ENCODE data around the gene NOS3.
A peak's percentile ranks its signal among the peaks of the same experiment; 100 is the strongest.

Gene NOS3

DNA sequence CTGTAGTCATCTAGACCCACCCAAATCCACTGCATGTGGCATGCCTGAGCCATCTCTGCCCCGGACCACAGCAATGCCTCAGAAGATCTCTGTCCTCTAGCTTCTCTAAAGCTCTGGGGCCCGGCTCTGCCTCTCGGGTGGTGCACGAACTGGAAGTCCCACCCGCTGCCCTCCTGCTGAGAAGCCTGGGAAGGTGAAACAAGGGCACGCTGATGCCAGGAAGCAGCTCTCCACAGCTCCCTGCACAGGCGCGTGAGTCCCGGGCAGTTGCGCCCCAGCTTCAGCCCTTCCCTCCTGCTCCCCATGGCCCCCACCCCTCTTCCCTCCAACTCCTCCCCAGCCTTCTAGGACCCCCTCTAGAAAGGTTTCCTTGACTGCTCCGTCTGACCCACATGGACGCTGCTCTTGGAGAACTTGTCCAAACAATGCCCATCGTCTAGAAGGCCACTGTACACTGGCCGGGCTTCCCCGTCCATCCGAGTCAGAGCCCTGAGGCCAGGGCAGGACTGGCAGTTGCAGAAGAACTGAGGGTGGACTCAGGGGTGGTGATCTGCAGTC lies 25.5 kb upstream of the NOS3 start:
- DNase-seq = no peak

DNA sequence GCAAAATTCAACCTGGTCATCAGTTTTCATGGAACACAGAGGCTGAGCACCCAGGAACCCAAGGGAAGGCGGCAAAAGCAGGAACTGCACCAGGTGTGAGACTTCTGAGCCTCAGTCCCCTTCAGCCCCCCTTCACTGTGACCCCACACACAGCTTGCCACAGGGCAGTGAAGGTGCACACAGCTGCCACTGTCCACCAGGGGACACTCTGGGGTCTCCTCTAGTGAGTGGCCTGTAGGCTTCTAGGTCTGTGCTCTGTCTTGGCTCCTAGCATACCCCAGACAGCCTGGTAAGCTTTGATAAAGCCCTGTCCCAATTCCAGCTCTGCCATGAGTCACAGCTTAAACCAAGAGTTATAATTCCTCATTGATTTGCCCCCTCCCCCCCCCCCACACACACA lies 24.8 kb upstream of the NOS3 start:
- no peak for DNase-seq

DNA sequence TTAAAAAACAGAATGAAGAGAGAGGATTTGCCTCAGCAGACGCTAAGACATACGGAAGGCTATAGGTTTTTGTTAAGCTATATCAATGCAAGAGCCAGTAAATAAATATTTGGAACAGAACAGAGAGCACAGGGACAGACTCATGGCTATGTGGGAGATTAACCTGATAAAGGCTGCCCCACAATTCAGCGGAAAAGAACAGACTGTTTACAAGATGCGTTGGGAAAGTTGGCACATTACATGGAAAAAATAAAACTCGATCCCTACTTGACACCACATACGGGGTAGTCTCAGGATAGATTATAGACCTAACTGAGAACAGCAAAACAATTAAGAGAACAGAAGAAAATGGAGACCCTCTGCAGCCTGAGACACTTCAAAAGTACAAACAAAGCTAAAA lies 23.5 kb upstream of the NOS3 start:
- DNase-seq = no peak

DNA sequence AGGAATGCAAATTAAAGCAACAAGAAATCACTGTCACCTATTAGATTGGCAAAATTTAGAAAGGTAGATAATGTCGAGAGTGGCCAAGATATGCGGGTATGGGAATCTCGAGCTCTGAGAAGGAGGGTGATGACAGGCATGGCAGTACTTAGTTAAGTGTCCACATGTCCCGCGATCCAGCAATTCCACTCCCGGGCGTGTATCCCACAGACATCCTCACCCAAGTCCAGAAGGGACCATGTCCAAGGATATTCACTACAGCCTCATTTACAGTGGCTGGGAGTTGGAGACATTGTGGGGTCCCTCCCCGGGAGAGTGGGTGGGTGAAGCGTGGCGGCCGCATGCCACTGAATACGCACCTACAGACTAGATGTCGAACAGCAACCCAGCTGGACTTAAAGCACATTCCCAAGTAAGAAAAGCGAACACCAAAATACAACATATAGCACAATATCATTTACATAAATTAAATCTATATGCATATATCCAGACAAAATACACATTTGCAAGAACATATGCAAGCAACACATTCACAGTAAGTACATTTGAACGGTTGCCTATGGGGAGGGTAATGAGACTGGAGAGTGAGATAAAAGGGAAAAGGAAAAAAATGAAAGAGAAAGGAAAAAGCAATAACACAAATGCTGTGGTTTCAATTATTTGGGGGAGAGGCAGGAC lies 22.6 kb upstream of the NOS3 start:
- no peak for DNase-seq

DNA sequence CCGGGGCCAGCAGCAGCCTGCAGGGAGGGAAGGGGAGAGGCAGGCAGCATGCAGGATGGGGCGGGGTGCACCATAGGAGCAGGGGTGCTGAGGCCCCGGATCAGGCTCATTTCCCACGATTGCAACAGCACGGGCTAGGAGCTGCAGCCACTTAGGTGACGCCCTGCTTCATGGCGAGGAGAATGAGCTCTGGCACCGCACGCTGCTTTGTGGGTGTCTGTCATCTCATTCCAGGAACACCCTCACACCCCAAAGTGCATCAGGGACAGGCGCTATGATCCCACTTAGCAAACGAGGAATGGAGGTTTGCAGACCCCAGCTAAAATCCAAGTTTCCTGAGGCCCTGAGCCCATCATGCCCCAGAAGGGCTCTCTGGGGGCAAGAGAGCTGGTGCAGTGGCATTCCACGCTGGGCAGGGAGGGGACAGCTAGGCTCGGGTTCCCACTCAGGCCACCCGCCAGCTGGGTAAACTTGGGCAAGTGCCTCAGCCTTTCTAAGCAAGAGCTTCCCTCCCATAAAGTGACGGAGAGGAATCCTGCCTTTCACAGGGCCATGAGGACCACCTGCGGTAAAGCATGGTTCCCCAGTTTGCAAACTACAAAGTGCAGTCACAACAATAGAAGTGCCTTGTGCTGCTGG lies 22.0 kb upstream of the NOS3 start:
- no peak for DNase-seq

DNA sequence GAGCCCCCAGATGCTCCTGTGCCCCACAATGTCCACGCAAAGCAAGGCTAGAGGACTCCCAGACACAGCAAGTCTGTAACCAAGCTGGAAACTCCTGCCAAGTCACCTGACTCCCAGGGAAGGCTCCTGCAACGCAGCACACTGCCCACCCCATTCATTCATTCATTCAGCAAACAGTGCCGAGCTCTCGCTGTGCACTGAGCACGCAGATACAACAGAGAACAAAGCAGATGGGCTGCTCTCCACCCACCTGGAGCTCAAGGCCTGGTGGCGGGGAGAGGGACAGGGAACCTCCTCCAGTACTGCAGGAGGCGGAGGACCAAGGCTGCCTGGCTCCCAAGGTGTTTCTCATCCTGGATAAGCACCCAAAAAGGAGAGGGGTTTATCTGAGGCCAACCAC lies 21.3 kb upstream of the NOS3 start:
- no peak for DNase-seq

DNA sequence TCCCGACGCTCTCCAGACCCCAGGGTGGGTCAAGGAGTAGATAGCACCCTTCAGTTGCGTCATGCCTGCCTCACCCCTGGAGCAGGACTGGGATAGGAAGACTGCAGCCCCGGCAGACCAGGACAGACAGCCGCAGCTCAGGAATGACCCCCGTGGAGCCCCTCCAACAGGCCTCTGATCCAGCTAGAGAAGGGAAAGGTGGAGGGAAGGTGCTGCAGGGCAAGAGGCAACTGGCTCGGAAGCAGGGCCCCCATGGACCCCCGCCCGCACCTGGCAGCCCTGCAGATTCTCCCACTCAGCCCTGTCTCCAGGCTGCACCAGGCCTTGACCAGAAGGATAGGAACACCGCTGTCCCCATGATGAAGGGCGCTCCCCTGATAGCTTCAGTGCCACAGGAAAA lies 20.4 kb upstream of the NOS3 start:
- no peak for DNase-seq

DNA sequence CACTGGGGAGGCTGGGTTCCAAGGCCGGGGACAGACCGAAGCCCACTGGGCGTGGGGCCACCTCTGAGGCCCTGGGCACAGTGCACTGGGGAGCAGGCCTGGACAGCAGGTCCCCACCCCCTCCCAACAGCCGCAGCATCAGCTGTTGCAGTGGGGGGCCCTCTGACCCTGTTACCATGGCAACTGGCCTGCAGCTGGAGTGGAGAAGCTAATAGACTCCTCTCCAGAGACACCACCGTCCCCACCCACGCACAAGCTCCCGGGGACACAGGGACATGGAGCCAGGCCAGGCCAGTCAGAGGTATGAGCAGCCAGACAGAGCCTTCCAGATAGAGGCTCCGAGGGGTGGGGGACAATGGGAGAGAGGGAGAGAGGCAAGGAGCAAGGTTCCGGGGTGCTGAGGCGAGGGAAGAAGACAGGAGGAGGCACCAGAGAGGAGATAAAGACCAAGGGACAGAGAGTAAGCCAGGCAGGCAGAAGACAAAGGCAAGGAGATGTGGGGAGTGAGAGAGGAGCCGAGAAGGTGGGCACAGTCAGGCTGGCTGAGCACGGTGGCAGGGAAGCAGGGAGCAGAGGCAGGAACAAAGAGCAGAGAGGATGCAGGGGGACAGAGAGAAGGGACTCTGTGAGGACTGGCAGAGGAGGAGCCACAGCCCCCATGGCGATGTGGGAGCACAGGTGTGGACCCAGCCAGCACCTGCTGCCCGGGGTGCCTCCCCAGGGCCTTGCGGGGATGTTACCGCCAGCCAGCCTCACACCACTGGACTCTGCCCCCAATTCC lies 19.4 kb upstream of the NOS3 start:
- no peak for DNase-seq

DNA sequence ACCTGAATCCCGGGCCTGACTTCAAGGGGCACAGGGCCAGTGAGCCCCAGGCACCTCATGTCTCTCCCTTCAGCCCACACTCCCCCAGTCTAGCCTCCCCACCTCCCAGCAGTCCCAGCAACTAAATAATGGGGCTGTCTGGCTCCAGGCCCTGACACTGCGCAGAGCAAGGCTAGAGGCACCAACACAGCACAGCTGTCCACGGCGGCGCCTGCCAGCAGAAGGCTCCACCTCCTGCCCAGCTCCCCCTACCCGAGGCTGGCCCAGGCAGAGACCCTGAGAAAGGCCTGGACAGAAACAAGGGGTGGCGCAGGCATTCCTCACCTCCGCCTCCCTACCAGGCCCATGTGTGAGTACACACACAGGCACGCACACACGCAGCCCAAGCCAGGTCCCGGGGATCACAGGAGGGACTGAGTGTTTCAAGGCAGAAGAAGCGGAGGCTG lies 18.8 kb upstream of the NOS3 start:
- DNase-seq = peak; percentile 51

DNA sequence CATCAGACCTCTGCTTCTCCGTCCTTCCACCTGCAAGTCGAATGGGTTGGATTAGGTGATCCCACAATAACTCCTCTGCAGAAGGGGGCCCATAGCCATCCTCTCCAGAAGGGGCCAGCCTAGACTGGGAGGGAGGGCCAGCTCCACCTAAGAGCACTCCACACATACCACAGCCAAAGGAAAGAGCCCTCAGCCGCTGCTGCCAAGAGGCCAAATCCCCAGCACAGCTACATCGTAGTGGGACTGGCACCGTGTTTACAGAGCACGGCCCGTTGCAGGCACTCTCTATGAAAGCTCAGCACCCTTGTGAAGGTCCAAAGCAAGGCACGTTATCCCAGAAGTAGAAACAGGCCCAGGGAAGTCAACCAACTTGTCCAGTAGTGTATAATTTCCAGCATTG lies 18.1 kb upstream of the NOS3 start:
- DNase-seq = no peak

DNA sequence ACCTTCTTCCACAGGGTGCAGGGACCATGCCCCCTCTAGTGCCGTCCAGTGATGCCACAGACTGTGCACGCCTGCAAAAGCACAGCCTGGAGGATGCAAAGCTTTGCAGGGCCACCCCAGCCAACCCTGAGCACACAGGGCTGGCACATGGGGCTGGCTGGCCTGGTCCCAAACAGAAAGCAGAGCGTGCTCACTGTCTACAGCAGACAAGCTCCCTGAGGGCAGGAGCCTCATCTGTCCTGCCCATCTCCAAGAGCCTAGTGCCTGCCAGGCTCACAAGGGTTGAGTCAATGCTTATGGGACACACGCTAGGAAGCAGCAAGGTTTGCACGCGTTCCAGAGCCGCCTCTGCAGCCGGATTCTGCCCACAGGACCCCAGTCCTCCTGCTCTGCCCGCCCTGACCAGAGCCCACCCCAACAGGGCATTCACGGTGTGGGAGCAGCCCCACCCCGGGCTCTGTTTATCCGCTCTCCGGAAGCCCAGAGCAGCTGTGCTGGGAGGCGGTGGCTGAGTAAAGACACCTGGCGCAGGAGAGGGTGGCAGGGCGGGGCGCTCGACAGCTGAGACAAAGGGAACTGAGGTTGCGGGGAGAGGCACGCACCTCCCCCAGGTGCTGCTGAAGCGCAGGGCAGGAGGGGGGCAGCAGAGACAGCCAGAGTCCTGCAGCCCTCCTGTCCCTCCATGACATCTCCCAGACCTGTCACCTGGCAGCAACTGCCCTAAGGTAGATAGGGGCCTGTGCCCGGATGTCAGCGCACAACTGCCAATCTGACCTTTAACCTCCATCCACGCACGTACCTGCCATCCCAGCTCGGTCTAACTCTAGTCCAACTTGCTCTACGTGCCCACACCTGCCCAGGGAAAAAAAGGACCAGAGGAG lies 17.0 kb upstream of the NOS3 start:
- no peak for DNase-seq

DNA sequence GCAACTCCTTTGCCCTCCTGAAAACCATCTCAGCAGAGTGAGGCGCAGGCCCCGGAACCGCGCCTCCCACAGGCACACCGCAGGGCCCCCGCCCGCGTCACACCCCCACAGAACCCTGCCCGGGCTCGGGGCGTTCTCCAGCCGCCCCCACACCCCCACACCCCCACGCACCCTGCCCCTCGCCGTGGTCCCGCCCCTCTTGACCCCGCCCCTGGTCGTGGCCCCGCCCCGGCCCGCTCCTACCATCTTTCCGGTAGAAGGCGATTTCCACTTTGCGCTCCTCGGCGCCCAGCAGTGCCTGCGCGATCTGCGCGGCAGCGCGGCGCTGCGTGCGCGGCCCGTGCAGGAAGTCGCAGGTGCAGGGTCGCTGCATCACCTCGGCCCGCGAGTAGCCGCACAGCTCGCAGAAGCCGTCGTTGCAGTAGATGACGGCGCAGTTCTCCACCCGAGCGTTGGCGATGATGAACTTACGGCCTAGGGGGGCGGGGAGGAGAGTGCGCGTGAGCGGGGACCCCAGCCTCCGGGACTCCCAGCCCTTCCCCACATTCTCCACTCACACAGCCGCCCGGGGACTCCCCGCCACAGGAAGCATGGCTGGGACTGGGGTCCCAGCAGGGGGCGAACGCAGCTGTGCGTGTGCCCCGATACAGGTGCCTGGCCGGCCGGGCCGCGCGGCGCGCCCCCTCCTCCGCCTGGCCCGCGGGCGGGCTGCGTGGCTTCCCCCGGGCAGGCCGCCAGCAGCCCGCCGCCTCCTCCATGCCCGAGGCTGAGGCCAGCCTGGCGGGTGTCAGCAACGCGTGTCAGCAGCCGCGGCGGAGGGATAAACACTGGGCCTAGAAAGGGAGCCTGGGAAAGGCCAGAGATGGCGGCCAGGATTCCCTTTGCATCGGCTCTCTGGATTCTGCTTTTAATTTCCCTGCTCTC lies 16.1 kb upstream of the NOS3 start:
- DNase-seq = no peak

DNA sequence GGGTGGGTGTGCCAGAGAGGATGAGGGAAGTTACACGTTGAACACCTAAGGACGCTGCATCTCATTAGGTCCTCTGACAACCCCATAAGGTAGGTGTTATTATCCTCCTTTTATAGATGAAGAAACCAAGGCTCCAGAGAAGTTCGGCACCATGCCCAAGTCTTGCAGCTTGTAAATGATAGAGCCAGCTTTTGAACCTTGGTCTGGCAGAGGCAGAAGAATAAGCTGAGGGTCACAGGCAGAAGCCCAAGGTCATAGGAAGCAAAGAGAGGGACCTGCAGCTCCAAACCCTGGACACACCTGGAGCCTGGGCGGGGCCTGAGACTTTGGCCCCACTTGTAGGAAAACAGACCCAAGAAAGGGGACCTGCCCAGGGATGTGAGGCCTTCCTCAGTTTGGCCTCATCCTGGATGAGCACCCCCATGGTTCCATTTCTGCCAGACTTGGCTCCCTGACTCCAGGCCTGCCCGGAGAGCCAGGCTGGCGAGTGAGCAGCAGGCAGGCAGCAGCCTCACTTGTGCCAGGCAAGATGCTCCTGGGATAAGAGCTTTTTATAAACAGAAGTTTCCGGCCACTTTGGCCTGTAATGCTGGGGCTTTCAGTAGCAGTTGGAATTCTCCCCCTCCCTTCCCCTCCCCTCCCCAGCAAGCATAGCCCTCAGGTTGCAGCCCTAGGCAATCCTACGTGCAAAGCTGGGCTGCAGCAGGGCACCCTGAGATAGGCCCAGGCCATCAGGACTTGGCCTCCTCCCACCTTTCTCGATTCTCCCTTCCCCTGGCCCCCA lies 15.1 kb upstream of the NOS3 start:
- DNase-seq = peak; percentile 47

DNA sequence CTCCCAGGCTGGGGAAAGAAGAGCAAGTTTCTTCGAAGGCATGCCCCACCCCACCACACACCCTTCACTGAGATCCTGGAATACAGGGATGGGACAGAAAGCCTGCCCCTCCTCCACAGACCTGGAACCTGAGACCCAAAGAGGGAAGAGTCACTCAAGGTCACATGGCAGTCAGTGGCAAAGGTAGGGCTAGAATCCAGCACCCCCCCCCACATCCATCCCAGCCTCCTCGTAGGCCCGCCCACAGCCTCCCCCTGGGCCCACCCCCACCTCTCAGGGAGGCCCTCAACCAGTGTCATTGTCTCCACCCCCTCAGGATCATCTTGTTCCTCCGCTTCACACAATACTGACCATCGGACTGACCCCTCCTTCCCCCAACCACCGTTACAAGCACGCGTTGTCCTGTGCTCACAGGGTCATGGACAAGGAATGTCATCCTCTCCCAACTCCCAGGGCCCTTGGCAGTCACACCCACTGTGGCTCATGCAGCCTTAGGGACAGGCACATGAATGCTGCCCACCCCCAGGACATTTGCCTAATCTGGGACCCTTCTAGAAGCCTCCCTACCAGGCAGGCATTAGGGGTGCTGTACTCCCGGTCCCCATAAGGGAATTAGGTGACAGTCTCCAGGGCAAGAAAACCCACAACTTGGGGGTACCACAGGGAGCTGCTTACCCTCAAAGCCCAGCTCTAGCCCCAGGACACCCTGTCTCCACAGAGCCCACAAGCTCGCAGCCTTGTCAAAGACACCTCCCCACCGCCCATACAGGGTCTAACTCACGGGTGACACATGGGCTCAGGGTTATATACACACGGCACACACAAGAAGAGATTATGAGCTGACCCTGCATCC lies 14.1 kb upstream of the NOS3 start:
- no peak for DNase-seq

DNA sequence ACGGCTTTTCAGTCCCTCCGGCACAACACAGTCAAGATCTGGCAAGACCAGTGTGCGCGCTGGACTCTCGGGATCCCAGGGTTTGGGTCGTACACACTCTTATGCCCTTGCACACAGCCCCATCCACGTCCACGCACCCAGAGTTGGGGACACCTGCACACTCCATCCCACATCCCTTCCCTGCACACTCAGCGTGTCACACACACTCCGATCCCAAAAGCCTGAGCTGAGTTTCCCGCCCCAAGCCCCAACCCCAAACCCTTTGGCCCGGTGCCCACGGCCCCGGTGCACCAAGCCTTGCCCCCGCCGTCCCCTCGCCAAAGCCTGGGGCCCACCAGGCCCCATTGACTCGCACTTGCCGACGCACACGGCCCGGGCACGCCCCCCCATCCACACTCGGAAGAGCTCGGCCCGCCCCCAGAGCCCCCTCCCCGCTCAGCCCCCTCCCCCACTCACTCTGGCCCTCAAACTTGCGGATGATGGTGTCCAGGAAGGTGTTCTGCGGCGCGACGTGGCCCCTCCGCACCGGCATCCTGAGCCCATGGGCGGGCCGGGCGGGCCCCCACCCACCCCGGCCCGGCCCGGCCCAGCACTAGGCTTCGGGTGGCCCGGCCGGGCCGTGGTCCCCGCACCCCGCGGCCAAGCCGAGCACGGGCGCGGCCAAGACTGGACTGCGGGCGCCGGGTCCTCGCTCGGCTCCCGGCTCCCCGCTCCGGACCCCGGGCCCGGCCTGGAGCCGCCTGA lies 13.3 kb upstream of the NOS3 start:
- DNase-seq = no peak

DNA sequence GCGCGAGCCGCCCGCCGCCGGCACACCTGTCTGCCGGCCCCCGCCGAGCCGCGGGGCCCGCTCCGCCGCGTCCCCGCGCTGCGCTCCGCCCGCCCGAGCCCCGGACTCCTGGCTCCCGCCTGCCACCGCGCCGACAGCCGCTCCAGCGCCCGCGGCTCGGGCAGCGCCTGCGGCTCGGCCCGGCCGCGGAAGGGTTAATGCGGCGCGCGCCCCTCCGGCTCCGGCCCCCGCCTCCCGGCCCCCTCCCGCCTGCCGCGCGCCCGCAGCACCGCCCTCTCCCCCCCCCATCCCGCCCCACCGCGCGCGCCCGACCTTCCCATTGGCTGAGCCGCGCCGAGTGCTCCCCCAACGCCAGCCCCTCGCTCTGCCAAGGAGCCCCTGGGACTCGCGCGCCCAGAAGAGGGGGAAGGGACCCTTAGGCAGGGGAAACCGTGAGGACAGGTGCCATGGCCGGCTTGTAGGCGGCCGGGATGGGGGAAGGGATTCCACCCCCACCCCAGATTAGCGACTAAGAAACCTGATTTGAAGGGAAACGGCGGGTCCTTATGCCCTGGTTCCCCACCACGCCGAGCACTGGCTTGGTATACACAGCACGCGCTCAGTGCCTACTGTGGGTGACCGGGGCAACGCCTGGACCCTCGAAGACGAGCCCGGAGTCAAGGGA lies 12.6 kb upstream of the NOS3 start, which contains the start of gene KCNH2:
TSS of gene KCNH2 (minus strand) at position 196 of the 664 bp plus-strand sequence. CDS start 408 bp downstream, outside the sequence.
- no peak for DNase-seq

DNA sequence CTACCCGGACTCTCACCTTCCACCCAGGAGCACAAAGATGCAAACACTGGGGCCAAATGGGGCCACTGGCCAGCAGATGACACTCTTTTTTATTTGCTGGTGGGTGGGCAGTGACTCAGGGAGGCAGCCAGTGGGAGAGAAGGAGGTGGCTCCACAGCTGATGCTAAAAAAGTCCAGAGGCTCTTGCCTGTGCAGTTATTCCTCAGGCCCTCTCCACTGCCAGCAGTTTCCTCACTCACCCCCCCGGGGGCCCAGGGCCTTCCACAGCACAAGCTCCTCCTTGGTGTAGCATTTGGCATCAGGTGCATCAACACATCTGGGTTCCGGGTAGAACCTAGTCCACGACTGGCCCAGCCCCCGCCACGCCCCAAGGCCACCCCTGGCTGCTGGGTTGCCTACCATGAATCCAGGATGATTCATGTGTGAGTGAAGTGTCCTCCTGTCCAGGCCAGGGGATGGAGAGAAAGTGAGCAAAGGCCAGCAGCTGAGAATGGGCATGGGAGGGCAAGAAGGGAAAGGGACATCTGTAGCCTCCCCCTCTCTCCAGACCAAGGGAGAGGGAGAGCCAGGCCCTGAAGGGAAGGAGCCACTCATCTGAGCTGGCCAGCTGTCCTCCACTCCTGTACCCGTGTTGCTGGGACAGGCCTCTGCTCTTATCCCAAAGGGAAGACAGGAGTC lies 11.0 kb upstream of the NOS3 start:
- no peak for DNase-seq

DNA sequence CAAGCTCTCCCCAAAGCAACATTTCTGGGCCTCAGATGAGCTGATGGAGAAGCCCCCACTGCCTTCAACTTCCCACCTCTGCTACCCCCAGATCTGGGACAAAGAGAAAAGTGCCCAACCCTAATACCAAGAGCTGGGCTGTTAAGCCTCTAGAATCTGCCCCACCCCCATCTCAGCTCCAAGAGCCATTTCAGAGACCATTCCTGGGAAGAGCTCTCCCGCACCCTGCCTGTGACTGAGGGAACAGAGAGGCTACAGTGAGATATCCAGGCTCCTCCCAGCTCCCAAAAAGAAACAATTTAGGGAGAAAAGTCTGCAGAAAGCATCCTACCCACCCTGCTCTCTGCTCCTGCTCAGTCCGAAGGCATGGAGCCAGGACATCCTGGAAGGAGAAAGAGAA lies 10.2 kb upstream of the NOS3 start:
- no peak for DNase-seq
